Measurements from ENCODE around the gene NRARP. TPM values are rescaled to one million over a fixed set of nuclear protein-coding genes. Genes with fewer than 3 reads are reported as not detected.

The NRARP gene
- total and polyA plus RNA-seq, 2 of the 13 experiments (the other 11 are each of a cell fraction or from before 2014, with no cell fraction given): 0.22 to 0.46 TPM

GRCh38 chr9:137277329-137278041 is 24.6 kb downstream of the NRARP start, which contains the start of gene TOR4A (continued):
- TF ChIP-seq ZNF609 (CRISPR knock-in tag; IDR thresholded peaks at IDR 0.05; ENCODE audit: borderline replicate concordance) (peak; percentile 14; the same call in 1 of the 2 replicates), POLR2AphosphoS2 (IDR thresholded peaks at IDR 0.05; ENCODE audit: low read depth, low read length) (no peak), ZKSCAN8 (CRISPR knock-in tag; IDR thresholded peaks at IDR 0.05; ENCODE audit: borderline replicate concordance) (0 out of 2 replicates have a peak, but pooled peaks have one; percentile 38), SP4 (CRISPR knock-in tag; IDR thresholded peaks at IDR 0.05) (peak; percentile 68; the same call in 1 of the 2 replicates), ZNF44 (CRISPR knock-in tag; IDR thresholded peaks at IDR 0.05) (no peak), ZBTB38 (CRISPR knock-in tag; IDR thresholded peaks at IDR 0.05) (peak; percentile 79), HNRNPL (IDR thresholded peaks at IDR 0.05; ENCODE audit: low read depth, low read length) (no peak; the same call in 1 of the 2 replicates), ZNF431 (CRISPR knock-in tag; IDR thresholded peaks at IDR 0.05; ENCODE audit: borderline replicate concordance, low read depth) (peak; percentile 58; the same call in 1 of the 2 replicates), RARA (CRISPR knock-in tag; IDR thresholded peaks at IDR 0.05) (peak; percentile 34; the same call in 1 of the 2 replicates), XRCC5 (optimal IDR thresholded peaks at IDR 0.05; ENCODE audit: low read length) (peak; percentile 21), TARDBP (CRISPR knock-in tag; IDR thresholded peaks at IDR 0.05) (peak; percentile 29; the same call in 1 of the 2 replicates), KLF13 (CRISPR knock-in tag; IDR thresholded peaks at IDR 0.05) (0 out of 2 replicates have a peak, but pooled peaks have one; percentile 34), GATA4 (IDR thresholded peaks at IDR 0.05; ENCODE audit: borderline replicate concordance, low read depth) (0 out of 2 replicates have a peak, but pooled peaks have one; percentile 55), ZFP1 (CRISPR knock-in tag; IDR thresholded peaks at IDR 0.05) (0 out of 2 replicates have a peak, but pooled peaks have one; percentile 16), PRDM10 (CRISPR knock-in tag; IDR thresholded peaks at IDR 0.05; ENCODE audit: low read depth) (peak; percentile 83; the same call in 1 of the 2 replicates), ZNF737 (CRISPR knock-in tag; IDR thresholded peaks at IDR 0.05; ENCODE audit: borderline replicate concordance) (no peak), MATR3 (CRISPR knock-in tag; IDR thresholded peaks at IDR 0.05) (no peak), KDM3A (CRISPR knock-in tag; IDR thresholded peaks at IDR 0.05; ENCODE audit: low read depth) (peak; percentile 55; the same call in 1 of the 2 replicates), HDAC1 (CRISPR knock-in tag; IDR thresholded peaks at IDR 0.05) (peak; percentile 83), ZFP36L2 (CRISPR knock-in tag; IDR thresholded peaks at IDR 0.05) (peak; percentile 58; the same call in 1 of the 2 replicates)
